ENCODE data around the gene ZFP30. TPM values are rescaled to one million over a fixed set of nuclear protein-coding genes. Genes with fewer than 3 reads are reported as not detected.
"Not testable (repeated sequence)": the region's sequence is repeated elsewhere in the genome, so short reads cannot be mapped to it uniquely, and the experiment has no call there.

ZFP30 gene
- polyA plus RNA-seq, 1 of the 3 experiments (the other 2 are of a cell fraction), result 2.3 TPM

- H3K27ac ChIP-seq (ENCODE audit: low read depth in 2 of 2, low read length in 1 of 2); H3K27me3 ChIP-seq (ENCODE audit: insufficient read depth); H3K9me2 ChIP-seq; H3K9ac ChIP-seq; H3F3A ChIP-seq (replicated peaks; ENCODE audit: insufficient read depth); H4K20me1 ChIP-seq (ENCODE audit: insufficient read depth); H2AFZ ChIP-seq (ENCODE audit: low read depth); H3K4me3 ChIP-seq (ENCODE audit: low read depth in 2 of 2, low read length in 1 of 2); H3K4me1 ChIP-seq (ENCODE audit: control insufficient read depth in 1 of 2, insufficient read depth in 2 of 2, low read depth in 1 of 2, low read length in 1 of 2); DNase-seq; H3K4me2 ChIP-seq: not testable (repeated sequence)
- ChIA-PET POLR2A (interaction anchor here (0.6 kb wide), 1 partner anchor 123 kb away, joined by 3 read pairs; no protein-coding TSS in a partner anchor), CTCF (interaction anchor here (1.0 to 1.3 kb wide), 3 partner anchors 9 to 106 kb away, joined by 3 read pairs; no protein-coding TSS in a partner anchor)
- WGBS (ENCODE audit: low lambda C conversion rate), result 78% methylated on average over 8 of the region's 8 CpGs
- peaks cover 0 to 14% of the 10 kb centered on the region in 2 experiments for H3K36me3 ChIP-seq (replicated peaks in 1 of 2; ENCODE audit: control insufficient read depth in 1 of 2, insufficient read depth in 2 of 2, low read length in 1 of 2)
- H3K79me2 ChIP-seq (ENCODE audit: insufficient read depth), result peaks cover 29% of the 10 kb centered on the region
- peaks cover 13% of the 10 kb centered on the region; the same call in 1 of the 2 replicates for H3K9me3 ChIP-seq
Observed at GRCh38 chr19:37657157-37657556, 1.9 kb upstream of the ZFP30 start.

GRCh38 chr19:37655689-37656371 is 565 bp upstream of the ZFP30 start:
- H3K9ac ChIP-seq, result peak overlapping the region; percentile 88
- 5% methylated on average over 39 of the region's 57 CpGs for WGBS (ENCODE audit: low lambda C conversion rate)
- POLR2A ChIA-PET, result interaction anchor here (1.5 kb wide), 1 partner anchor 149 kb away, joined by 5 read pairs; the partner anchor contains the start of gene ZNF793
- no peaks in the 10 kb centered on the region; a peak in 1 of 4 replicates for H3K4me1 ChIP-seq (ENCODE audit: control insufficient read depth in 1 of 2, insufficient read depth in 2 of 2, low read depth in 1 of 2, low read length in 1 of 2)
- H3K36me3 ChIP-seq (replicated peaks in 1 of 2; ENCODE audit: control insufficient read depth in 1 of 2, insufficient read depth in 2 of 2, low read length in 1 of 2), result peaks cover 0 to 26% of the 10 kb centered on the region in 2 experiments
- peak overlapping the region; percentile 80 to 96 for H3K27ac ChIP-seq (ENCODE audit: low read depth in 2 of 2, low read length in 1 of 2)
- H3F3A ChIP-seq (replicated peaks; ENCODE audit: insufficient read depth), result peaks cover 9% of the 10 kb centered on the region
- no peaks in the 10 kb centered on the region for H3K9me2 ChIP-seq
- H3K27me3 ChIP-seq (ENCODE audit: insufficient read depth), result no peaks in the 10 kb centered on the region
- no peaks in the 10 kb centered on the region for H4K20me1 ChIP-seq (ENCODE audit: insufficient read depth)
- CTCF ChIA-PET, result no interaction called here
- H3K79me2 ChIP-seq (ENCODE audit: insufficient read depth), result peaks cover 42% of the 10 kb centered on the region
- H3K4me3 ChIP-seq (ENCODE audit: low read depth in 2 of 2, low read length in 1 of 2), result peak overlapping the region; percentile 82 to 91
- peak; percentile 89 for DNase-seq
- H3K4me2 ChIP-seq, result peak overlapping the region; percentile 87
- H3K9me3 ChIP-seq, result peaks cover 16% of the 10 kb centered on the region
- H2AFZ ChIP-seq (ENCODE audit: low read depth), result peak overlapping the region; percentile 95
- TF ChIP-seq MAX (IDR thresholded peaks at IDR 0.05; ENCODE audit: low read depth) (peak; percentile 87), RFX5 (IDR thresholded peaks at IDR 0.05; ENCODE audit: low read length) (no peak), CHD2 (IDR thresholded peaks at IDR 0.05; ENCODE audit: low read length, partially characterized antibody) (peak; percentile 98), TCF12 (IDR thresholded peaks at IDR 0.05) (no peak), NRF1 (IDR thresholded peaks at IDR 0.05; ENCODE audit: low read depth, low read length) (peak; percentile 74), MXI1 (IDR thresholded peaks at IDR 0.05; ENCODE audit: low read depth, low read length) (peak; percentile 76), FOXJ3 (CRISPR knock-in tag; IDR thresholded peaks at IDR 0.05) (peak; percentile 64; the same call in 1 of the 2 replicates), EZH2phosphoT487 (IDR thresholded peaks at IDR 0.05; ENCODE audit: borderline replicate concordance, low read depth) (no peak), POLR2AphosphoS5 (IDR thresholded peaks at IDR 0.05; ENCODE audit: low read depth, low read length) (no peak), NFIC (IDR thresholded peaks at IDR 0.05; ENCODE audit: borderline replicate concordance) (no peak), GABPA (IDR thresholded peaks at IDR 0.05; ENCODE audit: low read depth) (no peak), TAF1 (IDR thresholded peaks at IDR 0.05; ENCODE audit: borderline replicate concordance, low read depth, low read length) (no peak), RCOR1 (IDR thresholded peaks at IDR 0.05; ENCODE audit: low read length) (no peak; the same call in 1 of the 2 replicates), MEF2A (IDR thresholded peaks at IDR 0.05; ENCODE audit: borderline replicate concordance, low read depth) (no peak), TEAD4 (IDR thresholded peaks at IDR 0.05; ENCODE audit: borderline replicate concordance, insufficient read depth) (no peak), ELF1 (IDR thresholded peaks at IDR 0.05) (no peak), FOXM1 (IDR thresholded peaks at IDR 0.05; ENCODE audit: low read depth) (no peak), GATA2 (CRISPR knock-in tag; IDR thresholded peaks at IDR 0.05) (peak; percentile 22; the same call in 1 of the 2 replicates), CTCF (IDR thresholded peaks at IDR 0.05) (no peak), IRF3 (IDR thresholded peaks at IDR 0.05; ENCODE audit: low read depth, low read length) (no peak), ZBTB33 (IDR thresholded peaks at IDR 0.05; ENCODE audit: borderline replicate concordance, low read depth) (peak; percentile 94), YY1 (IDR thresholded peaks at IDR 0.05; ENCODE audit: low read depth) (peak; percentile 7; the same call in 1 of the 2 replicates), FOSL2 (IDR thresholded peaks at IDR 0.05; ENCODE audit: borderline replicate concordance, low read depth) (no peak), RXRA (IDR thresholded peaks at IDR 0.05; ENCODE audit: borderline replicate concordance, low read depth) (no peak)

Measured in SK-N-SH (cell line).